NCI-H774 (cell line): Measurements from ENCODE around the gene NEK6.

ENCODE experiments used
- DNase-seq: peaks from one replicate; lab custom pipeline; 2025; lab: John Stamatoyannopoulos, UW

Gene NEK6

GRCh38 chr9:124257844-124258606 lies at the start of gene NEK6:
Gene NEK6 (plus strand): TSS chr9:124257949. CDS start chr9:124301965, 44,016 bp downstream.
- no peak for DNase-seq

- DNase-seq, result no peak
These were observed 49.2 kb upstream of the NEK6 start for GRCh38 chr9:124208571-124208970.

- DNase-seq, result no peak
These were observed 48.5 kb upstream of the NEK6 start for GRCh38 chr9:124209279-124209678.

GRCh38 chr9:124209774-124210173 lies 48.0 kb upstream of the NEK6 start:
- no peak for DNase-seq

- no peak for DNase-seq
These were observed 47.1 kb upstream of the NEK6 start for GRCh38 chr9:124210697-124211096.

GRCh38 chr9:124212381-124213050 lies 45.2 kb upstream of the NEK6 start:
- no peak for DNase-seq

GRCh38 chr9:124213396-124213795 lies 44.4 kb upstream of the NEK6 start:
- DNase-seq, result no peak

- DNase-seq, result no peak
These were observed 43.6 kb upstream of the NEK6 start for GRCh38 chr9:124214116-124214515.

- no peak for DNase-seq
These were observed 43.0 kb upstream of the NEK6 start for GRCh38 chr9:124214596-124215367.

- no peak for DNase-seq
These were observed 42.3 kb upstream of the NEK6 start for GRCh38 chr9:124215368-124215910.

- no peak for DNase-seq
These were observed 41.8 kb upstream of the NEK6 start for GRCh38 chr9:124215956-124216355.

- DNase-seq, result no peak
These were observed 41.1 kb upstream of the NEK6 start for GRCh38 chr9:124216474-124217176.

GRCh38 chr9:124217836-124218437 lies 39.8 kb upstream of the NEK6 start:
- DNase-seq, result no peak

- no peak for DNase-seq
These were observed 39.2 kb upstream of the NEK6 start for GRCh38 chr9:124218438-124218982.

GRCh38 chr9:124218987-124219461 lies 38.7 kb upstream of the NEK6 start:
- no peak for DNase-seq

- peak; percentile 59 for DNase-seq
These were observed 36.8 kb upstream of the NEK6 start for GRCh38 chr9:124220946-124221451.

GRCh38 chr9:124221676-124222075 lies 36.1 kb upstream of the NEK6 start:
- no peak for DNase-seq

- DNase-seq, result no peak
These were observed 35.6 kb upstream of the NEK6 start for GRCh38 chr9:124222109-124222508.

GRCh38 chr9:124222918-124223720 lies 34.6 kb upstream of the NEK6 start:
- peak; percentile 83 for DNase-seq

- no peak for DNase-seq
These were observed 31.8 kb upstream of the NEK6 start for GRCh38 chr9:124225945-124226344.
